Activated CD4-positive, alpha-beta T cell treated with anti-CD3 and anti-CD28 coated beads, Interleukin-2, Interleukin-4, amounts not matched to agents 100 ng/mL and 50 ng/mL, durations not matched to agents 16 hours and 8 hours (primary cell): Measurements from ENCODE around the gene RBM33.
"Not testable (repeated sequence)": the region's sequence is repeated elsewhere in the genome, so short reads cannot be mapped to it uniquely, and the experiment has no call there.

Experiments used
- DNase-seq: peaks from one replicate; pipeline ENCODE4 v3.0.0-alpha.2; 2020; ENCODE audit warnings: low spot score

The RBM33 gene

GRCh38 chr7:155809332-155809946, 165.0 kb downstream of the RBM33 start:
- DNase-seq, result no peak

GRCh38 chr7:155809947-155810769, 165.7 kb downstream of the RBM33 start:
- no peak for DNase-seq

GRCh38 chr7:155810770-155811559, 166.5 kb downstream of the RBM33 start:
- no peak for DNase-seq

DNA sequence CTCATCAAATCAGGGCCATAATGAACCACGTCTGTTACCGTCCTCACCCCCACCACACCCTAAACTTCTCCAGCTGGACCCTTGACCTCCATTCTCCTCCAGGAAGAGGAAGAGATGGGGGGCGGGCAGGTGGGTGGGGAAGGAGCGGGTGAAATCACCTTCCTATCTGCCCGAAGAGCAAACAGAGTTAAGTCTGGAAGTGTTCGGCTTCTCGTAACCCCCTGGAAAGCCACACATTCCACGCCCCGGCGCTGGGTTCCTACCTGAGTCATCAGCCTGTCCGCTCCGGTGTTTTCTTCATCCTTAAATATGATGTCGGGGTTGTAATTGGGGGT, 167.1 kb downstream of the RBM33 start:
- DNase-seq, result no peak

GRCh38 chr7:155811895-155812761, 167.7 kb downstream of the RBM33 start, which contains the start of gene SHH:
Gene SHH (minus strand): TSS chr7:155812463. CDS start chr7:155812122, 341 bp downstream.
- DNase-seq, result no peak

DNA sequence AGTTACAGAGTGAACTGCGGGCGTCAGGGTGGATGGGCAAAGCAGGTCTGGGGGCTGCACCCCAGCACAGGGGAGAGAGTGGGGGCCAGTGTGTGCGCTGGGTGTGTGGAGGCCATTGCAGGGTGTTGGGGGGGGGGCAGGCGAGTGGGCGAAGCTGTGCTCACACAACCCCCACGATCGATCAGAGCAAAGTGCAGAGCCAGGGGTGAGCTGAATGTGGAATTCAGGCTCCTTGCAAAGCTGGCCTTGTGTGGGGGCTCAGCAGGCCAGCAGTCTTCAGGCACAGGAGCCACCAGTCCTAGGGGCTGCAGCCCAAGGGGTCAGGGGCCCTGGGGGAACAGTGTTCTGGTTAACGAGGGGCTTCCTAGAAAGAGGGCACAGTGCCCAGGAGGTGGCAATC, 168.7 kb downstream of the RBM33 start:
- no peak for DNase-seq

DNA sequence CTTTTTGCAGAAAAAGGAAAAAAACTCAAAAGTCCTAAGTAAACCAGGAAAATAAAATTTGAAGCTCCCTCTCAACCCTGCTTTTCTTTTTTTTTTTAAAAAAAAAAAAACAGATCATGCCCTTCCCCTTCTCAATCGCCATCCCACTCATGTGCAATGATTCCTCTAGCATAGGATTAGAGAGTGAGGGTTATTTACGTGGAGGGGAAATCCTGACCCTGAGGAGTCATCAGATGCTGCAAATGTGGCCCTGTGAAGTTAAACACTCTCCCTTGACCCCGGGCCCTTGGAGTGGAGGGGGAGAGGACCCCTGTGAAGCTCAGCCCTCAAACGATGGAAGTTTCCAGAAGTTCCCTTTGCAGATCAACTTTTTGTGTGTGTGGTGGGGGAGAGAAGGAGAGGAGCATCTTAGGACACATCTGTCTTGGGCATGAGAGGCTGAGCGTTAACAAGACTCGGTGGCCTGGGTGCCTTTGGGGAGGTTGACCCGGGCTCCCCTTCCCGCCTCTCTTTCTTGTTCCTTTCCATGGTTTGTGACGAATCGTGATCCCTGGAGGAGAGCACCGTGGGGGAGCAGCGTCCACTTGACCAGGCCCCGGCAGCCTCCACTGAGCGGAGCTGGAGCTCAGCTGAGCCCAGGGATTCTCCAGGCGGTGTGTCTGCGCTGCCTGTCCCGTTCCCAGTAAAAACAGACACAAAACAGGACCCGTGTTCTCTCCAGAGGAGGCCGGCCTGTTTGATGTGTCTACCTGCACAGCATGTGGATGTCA, 169.3 kb downstream of the RBM33 start:
- no peak for DNase-seq

DNA sequence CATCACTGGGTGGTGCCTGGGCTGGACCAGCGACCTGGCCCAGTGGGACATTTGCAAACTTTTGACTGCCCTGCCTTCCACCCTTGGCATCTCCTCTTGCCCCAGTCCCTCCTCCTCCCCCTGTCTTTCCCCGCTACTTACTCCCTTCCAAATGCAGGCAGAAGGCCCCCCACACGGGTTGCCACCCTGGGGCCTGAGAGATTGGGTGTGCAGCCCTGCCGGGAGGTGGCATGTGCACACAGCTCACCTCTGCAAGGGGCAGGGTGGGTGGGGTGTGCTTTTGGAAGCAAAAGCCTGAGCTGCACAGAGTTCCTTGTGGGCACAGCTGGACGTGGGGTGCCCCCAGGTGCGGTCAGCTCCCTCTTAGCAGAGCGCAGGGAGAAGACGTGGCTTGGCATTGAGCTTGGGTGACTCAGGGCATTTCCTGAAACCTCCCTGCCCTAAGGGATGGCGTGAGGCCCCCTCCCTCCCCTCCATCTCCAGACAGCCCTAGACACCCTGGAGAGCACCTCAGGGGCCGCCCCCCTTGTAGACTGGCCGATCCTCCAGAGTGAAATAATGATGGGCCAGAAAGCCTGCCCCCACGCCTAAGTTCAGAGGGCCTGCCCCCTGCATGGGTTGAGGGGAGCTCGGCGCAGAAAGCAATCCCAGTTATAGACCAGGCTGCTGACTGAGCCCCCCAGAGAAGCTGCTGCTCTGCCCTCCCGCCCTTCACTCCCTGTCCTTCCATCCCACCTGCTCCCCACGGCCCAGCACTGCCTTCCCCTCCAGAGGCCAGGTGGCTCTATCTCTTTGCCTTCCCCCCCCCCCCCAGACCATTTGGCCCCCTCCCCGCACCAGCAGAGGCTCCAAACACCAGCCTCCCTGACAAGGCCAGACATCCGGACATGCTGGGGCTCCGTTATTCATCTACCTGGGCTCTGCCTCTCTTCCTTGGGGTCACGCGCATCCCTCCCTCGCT, 170.1 kb downstream of the RBM33 start:
- DNase-seq, result no peak

DNA sequence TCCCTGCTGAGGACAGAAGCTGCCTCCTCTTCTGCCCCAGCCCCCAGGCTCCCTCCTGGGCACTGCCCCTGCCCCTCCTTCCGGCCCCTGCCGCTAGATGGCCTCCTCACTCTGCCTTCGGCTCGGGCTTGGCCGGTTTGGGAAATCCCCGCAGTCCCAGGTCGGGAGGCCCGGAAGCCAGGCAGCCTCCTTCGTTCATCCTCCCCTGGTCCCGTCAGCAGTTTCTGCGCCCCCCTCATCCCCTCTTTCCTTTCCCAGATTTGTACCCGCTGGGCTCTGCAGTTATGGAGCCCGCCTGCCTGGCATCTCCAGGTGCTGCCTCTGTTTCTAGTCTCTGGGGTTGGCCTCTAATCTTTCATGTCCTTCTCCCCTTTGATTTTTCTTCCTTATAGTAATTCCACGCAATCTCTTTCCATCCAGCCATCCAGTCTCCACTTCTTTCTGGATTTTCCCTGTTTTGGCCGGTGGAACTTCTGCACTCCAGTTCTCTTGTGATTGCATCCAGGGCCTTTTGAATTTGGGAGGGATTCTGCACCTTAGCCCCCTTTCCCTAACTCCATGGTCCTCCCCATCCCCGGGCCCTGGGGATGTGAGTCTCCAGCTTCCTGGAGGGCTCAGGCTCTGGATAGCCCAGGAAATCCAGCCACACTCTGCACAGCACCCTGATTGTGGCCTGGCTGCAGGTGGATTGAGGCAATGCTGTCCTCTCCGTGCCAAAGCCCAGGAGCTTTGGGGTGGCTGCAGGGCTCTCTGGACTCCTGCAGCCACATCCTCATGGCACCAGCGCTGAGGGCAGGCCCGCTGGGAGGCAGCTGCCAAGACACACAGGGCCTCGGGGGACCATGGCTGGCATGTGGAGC, 171.1 kb downstream of the RBM33 start:
- peak; percentile 80 for DNase-seq

DNA sequence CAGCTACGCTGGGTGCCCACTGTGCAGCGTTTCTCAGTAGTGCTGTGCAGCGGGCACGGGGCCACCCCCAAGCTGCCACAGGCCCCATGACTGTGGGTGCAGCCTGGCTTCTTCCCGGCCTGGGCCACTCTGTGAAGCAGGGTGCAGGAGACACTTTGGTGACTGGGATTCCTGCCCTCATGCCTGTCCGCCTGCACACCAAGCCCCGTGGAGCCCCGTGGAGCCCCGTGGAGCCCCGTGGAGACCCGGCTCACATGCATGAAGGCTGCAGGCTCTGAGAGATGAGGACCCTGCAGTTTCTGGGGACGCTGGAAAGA, 171.7 kb downstream of the RBM33 start:
- no peak for DNase-seq

GRCh38 chr7:155816996-155817395, 172.5 kb downstream of the RBM33 start:
- DNase-seq, result no peak

- DNase-seq, result not testable (repeated sequence)
These were observed 173.1 kb downstream of the RBM33 start for GRCh38 chr7:155817515-155817914.

- no peak for DNase-seq
These were observed 173.8 kb downstream of the RBM33 start for GRCh38 chr7:155818154-155818819.

- no peak for DNase-seq
These were observed 174.3 kb downstream of the RBM33 start for GRCh38 chr7:155818820-155819168.

DNA sequence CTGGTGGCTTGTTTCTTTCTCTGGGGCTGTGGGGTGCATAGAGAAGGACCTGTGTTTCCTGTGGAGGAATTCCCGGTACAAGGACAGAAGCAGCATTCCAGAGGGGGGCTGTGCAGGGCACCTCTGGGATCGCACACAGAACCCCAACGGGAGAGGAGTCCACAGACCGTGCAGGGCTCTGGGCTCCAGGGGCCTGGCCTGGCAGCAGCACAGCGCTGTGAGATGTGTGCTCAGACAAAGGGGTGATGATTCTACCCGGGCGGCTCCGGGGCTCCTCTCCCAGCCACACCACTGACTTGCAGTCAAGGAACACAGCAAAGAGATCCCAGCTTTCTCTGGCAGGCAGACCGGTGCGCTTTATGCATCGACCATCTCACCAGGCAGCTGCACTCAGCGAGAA, 174.7 kb downstream of the RBM33 start:
- DNase-seq, result no peak

- no peak for DNase-seq
These were observed 175.8 kb downstream of the RBM33 start for GRCh38 chr7:155820246-155820645.

- no peak for DNase-seq
These were observed 176.3 kb downstream of the RBM33 start for GRCh38 chr7:155820788-155821187.

GRCh38 chr7:155821851-155822250, 177.4 kb downstream of the RBM33 start:
- no peak for DNase-seq
